Pancreas (tissue), 10 donors: Measurements from ENCODE around the gene DOCK4. TPM values are rescaled to one million over a fixed set of nuclear protein-coding genes. Genes with fewer than 3 reads are reported as not detected.

Experiments
- ATAC-seq, 4 donors: fragments of 200-7000 bp; cut with Tn5 transposase; one replicate each; pipeline versions ENCODE4 v1.8.0 to v1.9.1; 2020; ENCODE audit warnings: mild to moderate bottlenecking in 4 of 4, moderate library complexity in 4 of 4
- DNase-seq, 6 donors: peaks; one replicate each; pipeline ENCODE4 v3.0.0-alpha.2; 2020
- FAIRE-seq: peaks from 2 replicates; lab custom pipeline; 2012; peaks lifted over from hg19 to GRCh38; lab: Jason Lieb, UNC
- H3K27ac ChIP-seq, 4 donors: fragments of 200-600 bp; sonication (generic); 1 replicate in 3 of 4; 2 replicates in 1 of 4; pipeline versions ENCODE4 v1.5.0 to v1.8.0; 2020
- H3K27me3 ChIP-seq, 4 donors: fragments of 200-600 bp; one replicate each; pipeline ENCODE4 v1.8.0; 2021
- H3K36me3 ChIP-seq, 3 donors: fragments of 200-600 bp; sonication (generic) in 1 of 3; one replicate each; pipeline versions ENCODE4 v1.5.0 to v1.8.0; 2020 to 2021
- H3K4me1 ChIP-seq, 3 donors: fragments of 200-600 bp; one replicate each; pipeline ENCODE4 v1.8.0; 2021
- H3K4me3 ChIP-seq, 4 donors: fragments of 200-600 bp; sonication (generic) in 2 of 4; one replicate each; pipeline versions ENCODE4 v1.5.0 to v1.8.0; 2020 to 2021
- H3K9me3 ChIP-seq, 4 donors: fragments of 200-600 bp; one replicate each; pipeline ENCODE4 v1.8.0; 2021
- CTCF ChIP-seq, 4 donors: fragments of 200-600 bp; sonication (generic) in 3 of 4; IDR thresholded peaks; one replicate each; pipeline versions ENCODE4 v1.5.0 to v1.8.0; 2021; ENCODE audit warnings: antibody characterized with exemption in 4 of 4
- WGBS, 2 donors: extraction: QIAGEN DNeasy Blood & Tissue Kit; methylation state at CpG; one replicate each; pipeline ENCODE4 v1.1.7; 2013; 5-methylcytosine and 5-hydroxymethylcytosine counted together
- intact Hi-C, 3 donors: fragments of 100-400 bp; cut with DNase I; formaldehyde crosslinking; loops; one replicate each; pipeline versions ENCODE4 v1.11.1 to v1.14.2; 2022
- polyA plus RNA-seq, 2 donors: library from polyadenylated mRNA; stranded (reverse); fragments of 200-250 nt; gene quantifications; one replicate each; pipeline ENCODE4 v1.2.3, GENCODE V29; 2013
- total RNA-seq, 6 donors: library from RNA; stranded (reverse); fragmentation: NEBNext Ultra II Directional in 4 of 6; extraction: Animal tissue kit (Norgen Biotek cat#: 25700) in 4 of 6; gene quantifications; one replicate each; pipeline versions ENCODE4 v1.2.1 to v1.2.4, GENCODE V29; 2021 to 2023
- donor health status: healthy with polysubstance abuse.
- donor health status: DM: no; HTN: no; CAD: no; lungs with moderate emphysema.
- donor health status: DM: no; HTN: no; CAD: no.
- donor health status: control.
- donor health status: control.
- donor health status: Bipolar disorder and iron deficiency.
- donor health status: DM: yes; HTN: yes; CAD: no.
- donor health status: DM: no; HTN: no; CAD: no.
- donor health status: DM: no; HTN: no; CAD: no.
- donor health status: DM: yes; HTN: yes; CAD: no.

DOCK4 gene
- total and polyA plus RNA-seq, 8 donors, result 5.4 to 15.5 (median 6.1) TPM

GRCh38 chr7:111825046-111825445 is 381.2 kb downstream of the DOCK4 start:
- ATAC-seq, result no peak
- Histone ChIP-seq H3K36me3 (no peaks in the 10 kb centered on the region), H3K27me3 (no peaks in the 10 kb centered on the region), H3K4me1 (no peaks in the 10 kb centered on the region), H3K9me3 (no peaks in the 10 kb centered on the region), H3K4me3 (no peak overlapping the region), H3K27ac (no peak overlapping the region)
- DNase-seq, result no peak
- no peak for FAIRE-seq
- intact Hi-C loops, result no loop called here
- WGBS, 2 donors, result 93 to 94% methylated on average over 2 of the region's 2 CpGs
- TF ChIP-seq CTCF (IDR thresholded peaks at IDR 0.05), result no peak

GRCh38 chr7:111823826-111824225 is 382.4 kb downstream of the DOCK4 start:
- 87 to 95% methylated on average over 4 of the region's 4 CpGs for WGBS, 2 donors
- no peak overlapping the region for H3K4me3 ChIP-seq
- H3K4me1 ChIP-seq, result no peaks in the 10 kb centered on the region
- FAIRE-seq, result no peak
- no peak overlapping the region for H3K27ac ChIP-seq
- no peaks in the 10 kb centered on the region for H3K36me3 ChIP-seq
- no peaks in the 10 kb centered on the region for H3K9me3 ChIP-seq
- H3K27me3 ChIP-seq, result no peaks in the 10 kb centered on the region
- no peak for DNase-seq
- no peak for ATAC-seq
- no peak for TF ChIP-seq CTCF (IDR thresholded peaks at IDR 0.05)
- intact Hi-C loops, result no loop called here

DNA sequence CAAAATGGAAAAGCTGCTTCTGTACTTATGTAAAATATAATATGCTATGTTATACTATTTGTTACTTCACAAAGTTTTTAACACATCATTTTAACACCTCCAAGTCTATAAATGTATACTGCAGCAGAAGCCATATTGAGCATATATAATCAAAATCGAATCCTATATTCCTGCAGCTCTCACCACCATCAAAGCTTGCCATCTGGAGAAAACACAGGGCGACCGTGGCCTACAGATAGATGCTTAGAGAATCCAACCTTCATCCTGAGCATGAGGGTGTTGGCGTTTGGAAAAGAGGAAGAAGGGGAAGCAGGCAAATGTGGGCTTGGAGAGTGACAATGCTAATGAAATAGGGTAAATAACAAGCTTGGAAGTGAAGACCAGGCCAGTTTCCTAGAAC is 385.2 kb downstream of the DOCK4 start:
- 87 to 90% methylated on average over 4 of the region's 4 CpGs for WGBS, 2 donors
- no peak for FAIRE-seq

GRCh38 chr7:111820621-111821020 is 385.6 kb downstream of the DOCK4 start:
- DNase-seq (no peak), ATAC-seq (no peak), FAIRE-seq (no peak)
- H3K36me3 ChIP-seq, result no peaks in the 10 kb centered on the region
- 98 to 100% methylated on average over 2 of the region's 2 CpGs for WGBS, 2 donors
- no peaks in the 10 kb centered on the region for H3K9me3 ChIP-seq
- no peaks in the 10 kb centered on the region for H3K4me1 ChIP-seq
- H3K4me3 ChIP-seq, result no peak overlapping the region
- H3K27ac ChIP-seq, result no peak overlapping the region
- TF ChIP-seq CTCF (IDR thresholded peaks at IDR 0.05), result no peak
- H3K27me3 ChIP-seq, result no peaks in the 10 kb centered on the region
- intact Hi-C loops, result no loop called here

More for the DNA sequence above, 385.2 kb downstream of the DOCK4 start:
- ATAC-seq (no peak), DNase-seq (no peak)
- no peaks in the 10 kb centered on the region for H3K9me3 ChIP-seq
- intact Hi-C loops, result no loop called here
- TF ChIP-seq CTCF (IDR thresholded peaks at IDR 0.05), result no peak
- no peak overlapping the region for H3K27ac ChIP-seq
- no peak overlapping the region for H3K4me3 ChIP-seq
- H3K36me3 ChIP-seq, result no peaks in the 10 kb centered on the region
- H3K4me1 ChIP-seq, result no peaks in the 10 kb centered on the region
- H3K27me3 ChIP-seq, result no peaks in the 10 kb centered on the region

DNA sequence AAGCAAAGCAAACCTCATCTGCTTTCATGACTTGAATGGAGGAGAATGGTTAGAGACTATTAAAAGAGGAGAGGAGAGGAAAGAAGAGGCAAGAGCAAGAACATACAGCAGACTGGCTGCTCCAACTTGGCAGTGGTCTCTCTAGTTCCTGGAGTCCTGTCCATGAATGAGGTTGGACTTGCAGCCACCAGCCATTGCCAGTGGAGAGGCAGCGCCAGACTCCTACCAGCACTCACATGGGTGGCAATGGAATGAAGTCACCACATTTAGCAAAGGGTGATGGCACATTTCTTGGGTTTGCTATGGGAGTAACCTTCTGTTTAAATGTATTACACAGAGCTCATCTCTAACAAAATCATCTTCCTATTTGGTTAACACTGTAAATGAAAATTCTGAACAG is 386.1 kb downstream of the DOCK4 start:
- WGBS, 2 donors, result 98 to 100% methylated on average over 1 of the region's 1 CpG
- intact Hi-C loops, result no loop called here

More for the DNA sequence above, 386.1 kb downstream of the DOCK4 start:
- DNase-seq, result no peak
- no peaks in the 10 kb centered on the region for H3K9me3 ChIP-seq
- ATAC-seq, result no peak
- H3K27ac ChIP-seq, result no peak overlapping the region
- H3K36me3 ChIP-seq, result no peaks in the 10 kb centered on the region
- no peaks in the 10 kb centered on the region for H3K27me3 ChIP-seq
- H3K4me3 ChIP-seq, result no peak overlapping the region
- H3K4me1 ChIP-seq, result no peaks in the 10 kb centered on the region
- TF ChIP-seq CTCF (IDR thresholded peaks at IDR 0.05), result no peak
- no peak for FAIRE-seq
